GM19452 (cell line): ENCODE results near the gene BABAM2.

Source experiments
- ATAC-seq: cut with Tn5 transposase; IDR thresholded peaks from one replicate; pipeline ENCODE4 v1.9.1; 2021; ENCODE audit not compliant: unreplicated experiment

BABAM2 gene

DNA sequence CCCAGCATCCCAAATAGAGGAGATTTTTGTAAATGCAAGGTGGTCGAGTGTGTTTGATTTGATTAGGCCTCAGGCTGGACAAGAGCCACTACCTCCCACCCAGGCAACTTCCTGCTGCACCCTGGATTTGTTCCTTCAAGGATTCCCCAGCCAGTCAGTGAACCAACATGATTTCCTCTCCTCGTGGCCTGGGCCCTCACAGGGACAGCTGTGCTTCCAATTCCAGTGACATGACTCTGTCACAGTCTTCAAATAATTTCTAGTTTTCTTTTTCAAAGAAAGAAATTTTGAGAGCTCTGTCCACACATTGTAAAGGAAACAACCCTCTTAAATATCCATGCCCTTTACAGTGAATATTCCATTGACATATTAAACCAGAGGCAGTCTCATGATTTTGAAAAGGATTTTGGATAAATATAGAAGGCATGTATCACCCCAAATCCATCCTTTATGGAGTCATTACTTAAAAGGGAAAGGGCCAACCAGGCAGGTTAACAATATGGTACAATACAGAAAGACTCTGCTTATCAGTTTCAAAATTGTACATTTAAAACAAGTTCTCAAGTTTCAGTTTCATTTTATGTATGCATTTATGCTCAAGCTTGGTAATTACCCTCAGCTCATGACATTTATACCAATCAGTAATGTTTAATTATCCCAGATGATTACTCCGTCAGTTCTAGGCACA is 380.8 kb downstream of the BABAM2 start:
- no peak for ATAC-seq

GRCh38 chr2:28271919-28272250 is 381.4 kb downstream of the BABAM2 start:
- ATAC-seq: no peak

DNA sequence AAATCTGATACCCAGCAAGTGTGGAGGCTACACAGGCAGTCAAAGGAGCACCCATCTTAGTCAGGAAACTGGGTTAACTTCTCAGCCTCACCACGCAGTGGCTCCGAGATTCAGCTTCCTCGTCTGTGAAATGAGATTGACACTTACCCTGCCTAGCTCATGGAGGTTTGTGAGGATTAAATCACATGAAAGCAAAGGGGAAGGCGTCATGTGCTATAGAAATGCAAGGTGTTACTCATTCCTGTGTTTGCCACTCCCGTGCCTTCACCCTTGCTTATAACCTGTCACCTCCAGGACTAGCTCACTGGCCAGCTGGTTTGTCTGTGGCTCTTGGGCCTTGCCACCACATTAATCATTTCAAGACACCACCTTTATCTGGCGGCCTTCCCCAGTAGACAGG is 383.2 kb downstream of the BABAM2 start:
- ATAC-seq: no peak

DNA sequence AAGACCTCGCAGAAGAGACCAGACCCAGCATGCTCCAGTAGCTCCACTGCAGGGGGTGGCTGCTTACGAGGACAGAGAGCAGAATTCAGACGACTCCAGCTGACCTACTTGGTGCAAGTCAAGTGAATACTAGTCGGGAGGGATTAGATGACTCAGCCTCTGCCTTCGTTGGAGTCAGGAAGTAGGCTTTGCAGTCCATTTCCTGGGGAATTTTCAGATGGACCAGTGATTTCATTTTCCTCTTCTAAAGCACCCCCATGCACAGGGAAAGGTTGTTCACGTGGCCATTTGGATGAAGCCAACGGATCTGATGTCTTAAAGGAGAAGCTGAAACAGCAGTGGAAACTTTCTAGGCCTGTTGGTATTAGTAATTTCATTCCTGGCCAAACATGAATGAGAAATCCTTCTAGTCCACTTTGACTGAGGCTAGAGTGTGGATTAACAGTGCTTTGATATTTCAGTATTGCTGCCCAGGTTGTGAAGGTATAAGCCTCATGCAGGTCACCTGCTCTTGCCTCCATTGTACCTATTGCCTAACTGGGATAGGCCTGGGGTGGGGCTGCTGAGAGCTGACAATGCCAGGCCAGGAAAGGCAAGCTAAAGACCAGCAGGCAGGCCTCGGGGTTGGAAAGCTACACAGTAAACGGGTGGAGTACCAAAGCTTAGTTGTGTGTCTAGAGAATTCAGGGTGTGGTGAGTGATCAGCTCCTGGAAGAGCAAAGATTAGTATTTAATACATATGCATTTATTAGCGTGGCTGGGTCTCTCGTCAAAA is 384.6 kb downstream of the BABAM2 start:
- ATAC-seq: no peak

GRCh38 chr2:28276076-28276618 is 385.6 kb downstream of the BABAM2 start:
- ATAC-seq: no peak

DNA sequence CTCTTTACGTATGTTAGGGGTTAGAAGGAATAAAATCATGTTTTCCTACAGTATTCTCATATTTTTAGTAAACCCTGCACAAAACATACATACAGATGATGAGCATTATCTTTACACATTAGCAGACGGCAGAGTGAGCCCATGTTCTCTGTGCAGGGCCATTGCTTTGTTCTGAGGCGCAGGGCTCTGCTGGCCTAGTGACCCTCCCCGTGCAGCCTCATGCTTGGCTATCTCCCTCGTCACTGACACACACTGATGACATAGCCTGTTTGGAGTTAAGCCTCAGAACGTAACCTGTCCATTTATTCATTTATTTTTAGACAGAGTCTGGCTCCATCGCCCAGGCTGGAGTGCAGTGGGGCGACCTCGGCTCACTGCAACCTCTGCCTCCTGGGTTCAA is 386.3 kb downstream of the BABAM2 start:
- no peak for ATAC-seq

DNA sequence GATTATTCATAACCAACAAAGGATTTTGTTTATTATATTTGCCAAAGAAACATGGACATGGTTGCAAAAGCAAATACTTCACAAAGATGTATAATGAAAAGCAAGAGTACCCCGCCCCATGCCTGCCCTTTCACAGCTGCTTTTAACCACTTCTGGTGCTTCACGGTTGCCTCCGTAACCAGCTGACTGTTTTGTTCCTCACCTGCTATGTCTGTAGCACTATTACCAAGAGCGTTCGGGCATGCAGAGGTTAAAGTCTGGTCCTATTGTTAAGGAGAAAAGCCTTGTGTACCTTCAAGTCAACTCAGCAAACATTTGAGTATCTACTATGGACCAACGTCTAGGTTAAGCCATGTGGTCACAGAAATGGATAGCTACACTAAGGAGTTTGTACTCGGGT is 386.9 kb downstream of the BABAM2 start:
- no peak for ATAC-seq

DNA sequence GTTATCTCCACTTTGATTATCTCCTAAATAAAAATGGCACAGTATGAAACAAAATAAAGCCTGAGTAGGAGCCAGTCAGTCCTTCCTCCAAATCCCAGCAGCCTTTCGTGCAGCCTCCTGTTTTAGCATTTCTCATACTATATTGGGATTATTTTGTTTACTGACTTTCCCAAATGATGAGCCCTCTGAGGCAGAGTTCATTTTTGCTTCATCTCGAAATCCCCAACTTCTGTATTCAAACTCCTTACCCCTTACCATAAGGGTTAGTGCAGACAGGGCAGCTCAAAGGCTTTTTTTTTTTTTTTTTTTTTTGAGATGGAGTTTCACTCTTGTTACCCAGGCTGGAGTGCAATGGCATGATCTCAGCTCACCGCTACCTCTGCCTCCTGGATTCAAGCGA is 388.8 kb downstream of the BABAM2 start:
- no peak for ATAC-seq

DNA sequence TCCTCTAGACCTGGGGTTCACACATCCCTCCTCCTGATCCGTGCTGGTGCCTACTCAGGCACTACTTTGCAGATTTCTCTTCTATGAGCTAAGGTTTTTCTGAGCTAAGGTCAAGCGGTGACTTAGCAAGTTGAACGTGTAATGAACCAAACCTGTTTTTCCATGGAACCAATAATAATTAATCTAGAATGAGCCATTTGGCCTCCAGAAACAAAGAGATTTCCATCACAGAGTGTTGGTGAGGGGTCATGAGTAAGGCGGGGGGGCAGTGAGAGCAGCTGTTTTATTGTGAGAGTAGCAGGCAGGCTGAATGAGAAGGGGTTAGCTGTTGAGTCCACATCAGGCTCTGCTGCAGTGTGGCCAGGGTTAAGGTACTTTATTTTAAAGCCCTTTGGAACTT is 390.1 kb downstream of the BABAM2 start:
- ATAC-seq: no peak

DNA sequence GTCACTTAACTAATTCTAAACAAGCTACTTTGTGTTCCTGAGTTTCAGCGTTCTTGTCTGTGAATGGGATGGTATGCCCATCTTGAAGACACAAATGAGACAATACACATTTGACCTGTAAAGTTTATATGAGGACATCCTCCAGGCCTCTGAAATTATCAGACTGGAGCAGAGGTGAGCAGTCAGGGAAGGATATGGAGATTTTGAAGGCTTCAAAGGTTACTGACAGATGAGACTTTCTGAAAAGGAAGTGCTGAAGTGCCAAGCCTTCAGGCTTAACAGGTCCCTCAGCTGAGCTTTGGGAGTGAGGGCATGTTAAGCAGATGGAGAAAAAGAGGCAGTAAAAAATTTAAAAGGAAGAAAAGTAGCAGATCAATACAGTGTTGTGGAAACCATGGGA is 391.2 kb downstream of the BABAM2 start:
- no peak for ATAC-seq

- no peak for ATAC-seq
Observed at GRCh38 chr2:28282248-28282647, 391.7 kb downstream of the BABAM2 start.

- ATAC-seq: no peak
Observed at GRCh38 chr2:28282861-28283646, 392.5 kb downstream of the BABAM2 start.

- ATAC-seq: no peak
Observed at GRCh38 chr2:28283861-28284260, 393.3 kb downstream of the BABAM2 start.

DNA sequence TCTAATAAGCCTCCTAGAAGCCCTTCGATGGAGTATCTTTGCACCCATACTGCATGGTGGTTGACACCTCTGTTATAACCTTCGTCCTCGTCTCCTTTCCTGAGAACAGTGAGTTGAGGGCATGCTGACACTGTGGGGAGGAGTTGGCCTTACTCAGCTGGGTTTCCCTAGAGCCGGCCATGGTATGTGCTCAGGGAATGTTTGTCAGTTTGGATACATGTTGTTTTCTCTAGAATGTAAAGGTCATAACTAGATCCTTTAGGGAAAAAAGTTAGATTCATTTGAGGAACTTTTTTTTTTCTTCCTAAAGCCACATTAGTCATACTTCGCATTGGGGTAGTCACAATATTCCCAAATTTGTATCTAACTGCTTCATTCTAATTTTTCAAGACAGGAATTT is 396.1 kb downstream of the BABAM2 start:
- no peak for ATAC-seq

DNA sequence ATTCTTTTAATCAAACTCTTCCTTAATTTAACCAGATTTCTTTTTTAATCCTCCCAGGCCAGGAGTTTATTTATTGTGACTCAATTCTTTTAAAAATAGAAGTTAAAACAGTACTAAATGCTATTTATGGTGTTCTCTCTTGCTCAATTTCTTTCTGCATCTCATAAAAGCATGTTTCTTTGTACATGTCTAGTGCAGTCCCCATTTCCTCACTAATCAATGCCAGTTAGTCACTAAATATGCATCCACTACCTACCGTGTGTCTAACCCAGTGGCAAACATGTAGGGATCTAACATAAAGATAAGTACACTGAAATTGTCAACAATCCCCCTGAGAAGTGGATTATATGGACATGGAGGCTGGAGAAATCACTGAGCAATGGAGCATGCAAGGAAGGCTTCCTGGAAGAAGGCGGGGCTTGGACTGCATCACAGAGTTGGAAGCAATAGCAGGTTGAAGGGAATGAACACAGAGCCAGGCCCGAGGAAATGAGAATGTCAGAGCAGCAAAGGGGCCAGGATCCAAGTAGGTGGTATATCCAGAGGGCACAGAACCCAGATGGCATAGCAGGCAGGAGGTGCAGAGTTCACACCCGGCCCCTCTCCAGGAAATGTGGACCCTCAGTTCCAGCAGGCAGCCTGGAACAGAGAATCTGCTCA is 396.9 kb downstream of the BABAM2 start:
- no peak for ATAC-seq

DNA sequence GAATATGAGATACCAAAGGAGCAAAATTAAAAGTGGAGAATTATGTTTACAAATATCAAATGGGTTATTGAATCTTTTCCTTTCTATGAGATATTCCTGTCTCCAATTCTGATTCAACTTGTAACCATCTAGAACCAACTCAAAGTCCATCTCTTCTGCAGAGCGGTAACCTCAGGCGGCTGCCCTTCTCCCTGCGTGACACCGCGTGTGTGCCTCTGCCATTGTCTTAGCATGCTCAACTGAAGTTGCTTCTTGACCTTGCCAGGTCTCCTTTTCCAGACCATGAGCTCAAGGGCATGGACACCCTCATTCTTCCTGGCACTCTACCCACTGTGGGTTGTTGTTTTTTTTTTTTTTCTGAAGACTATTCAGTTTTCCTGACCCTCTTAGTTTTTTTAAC is 398.1 kb downstream of the BABAM2 start:
- no peak for ATAC-seq

- ATAC-seq: no peak
Observed at GRCh38 chr2:28291811-28292440, 401.4 kb downstream of the BABAM2 start.

DNA sequence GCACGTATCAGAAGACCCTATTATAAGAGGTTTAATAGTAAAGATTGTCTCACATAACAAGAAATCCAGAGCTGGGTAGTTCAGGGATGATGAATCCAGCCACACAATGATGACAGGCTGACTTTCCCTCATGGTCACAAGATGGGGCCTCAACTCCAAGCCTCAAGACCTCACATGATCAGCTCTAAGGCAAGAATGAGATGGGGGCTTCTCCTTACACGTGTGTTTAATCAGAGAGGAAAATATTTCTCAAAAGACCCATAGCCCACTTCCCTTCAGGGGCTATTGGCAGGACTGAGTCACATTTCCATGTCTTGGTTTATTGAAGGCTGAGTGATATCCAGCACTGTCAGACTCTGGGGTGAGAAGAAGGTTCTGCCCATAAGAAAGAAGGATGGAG is 402.0 kb downstream of the BABAM2 start:
- no peak for ATAC-seq

DNA sequence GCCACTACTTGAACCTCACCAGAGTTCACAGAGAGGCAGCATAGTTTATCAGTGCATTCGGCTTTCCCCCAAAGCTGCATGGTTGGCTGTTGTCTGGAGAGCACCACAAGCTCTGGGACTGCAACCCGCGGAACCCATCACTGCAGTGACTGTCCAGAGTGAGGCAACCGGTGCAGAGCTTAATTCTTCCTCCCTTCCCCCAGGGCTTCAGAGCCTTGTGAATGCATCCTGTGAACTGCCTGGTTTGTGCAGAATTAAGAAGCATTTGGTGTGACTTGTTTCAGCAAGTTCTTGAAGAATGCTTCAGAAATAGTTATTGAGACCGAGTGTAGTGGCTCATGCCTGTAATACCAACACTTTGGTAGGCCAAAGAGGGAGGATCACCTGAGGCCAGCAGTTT is 402.9 kb downstream of the BABAM2 start:
- no peak for ATAC-seq

GRCh38 chr2:28294451-28294850 is 403.9 kb downstream of the BABAM2 start:
- no peak for ATAC-seq

GRCh38 chr2:28296243-28296642 is 405.7 kb downstream of the BABAM2 start:
- no peak for ATAC-seq
